Body of pancreas (tissue), 4 donors: ENCODE data around the gene CLN3. TPM values are rescaled to one million over a fixed set of nuclear protein-coding genes. Genes with fewer than 3 reads are reported as not detected.

ENCODE experiments used
- ATAC-seq: fragments of 150-250 bp; one replicate; pipeline ENCODE4 v1.9.1; 2016
- DNase-seq, 4 donors: peaks; one replicate each; pipeline ENCODE4 v3.0.0-alpha.2; 2019
- H3K27ac ChIP-seq, 4 donors: fragments of 200-600 bp; sonication (generic); 1 replicate in 3 of 4; 2 replicates in 1 of 4; pipeline versions ENCODE4 v1.5.1 to v1.6.1; 2016 to 2019; ENCODE audit warnings: mild to moderate bottlenecking in 1 of 4, mixed read lengths in 1 of 4, moderate library complexity in 1 of 4
- H3K27me3 ChIP-seq, 2 donors: fragments of 200-600 bp; sonication (generic); one replicate each; pipeline ENCODE4 v1.6.0; 2016; ENCODE audit warnings: mild to moderate bottlenecking in 1 of 2
- H3K36me3 ChIP-seq, 2 donors: fragments of 200-600 bp; sonication (generic); replicated peaks in 1 of 2; 2 replicates each; pipeline ENCODE4 v1.5.1; 2016; ENCODE audit warnings: low read depth in 2 of 2; ENCODE audit not compliant: insufficient read depth in 1 of 2
- H3K4me1 ChIP-seq: fragments of 200-600 bp; sonication (generic); one replicate; pipeline ENCODE4 v1.6.0; 2016
- H3K4me3 ChIP-seq, 2 donors: fragments of 200-600 bp; sonication (generic); 1 replicate in 1 of 2; 2 replicates in 1 of 2; pipeline ENCODE4 v1.5.1; 2016 to 2019
- H3K9me3 ChIP-seq, 3 donors: fragments of 200-600 bp; sonication (generic); 1 replicate in 2 of 3; 2 replicates in 1 of 3; pipeline ENCODE4 v1.5.1; 2016
- POLR2A ChIP-seq, 3 donors: fragments of 450-650 bp; IDR thresholded peaks; one replicate each; pipeline ENCODE4 v1.6.1; 2016; ENCODE audit warnings: antibody characterized with exemption in 3 of 3, mild to moderate bottlenecking in 2 of 3
- WGBS, 2 donors: methylation state at CpG; one replicate each; pipeline ENCODE4 v1.1.5; 2017; 5-methylcytosine and 5-hydroxymethylcytosine counted together
- intact Hi-C: fragments of 100-400 bp; cut with DNase I; formaldehyde crosslinking; loops from one replicate; pipeline ENCODE4 v1.15.1; 2023
- total RNA-seq, 2 donors: library from RNA; depleted of rRNA; stranded (reverse); fragments of >200 nt; gene quantifications; one replicate each; pipeline ENCODE4 v1.1.0, GENCODE V29; 2016
- TF ChIP-seq, protein P1 (sequence below), 7 experiments: fragments of 450-650 bp in 4 of 7; fragments of 200-600 bp in 3 of 7; sonication (generic) in 3 of 7; IDR thresholded peaks; one replicate each; pipeline ENCODE4 v1.5.1; 2016 to 2019; ENCODE audit warnings: antibody characterized with exemption in 7 of 7

Gene CLN3
- total RNA-seq, 2 donors from 2014 or later = 28.0 to 29.6 TPM

DNA sequence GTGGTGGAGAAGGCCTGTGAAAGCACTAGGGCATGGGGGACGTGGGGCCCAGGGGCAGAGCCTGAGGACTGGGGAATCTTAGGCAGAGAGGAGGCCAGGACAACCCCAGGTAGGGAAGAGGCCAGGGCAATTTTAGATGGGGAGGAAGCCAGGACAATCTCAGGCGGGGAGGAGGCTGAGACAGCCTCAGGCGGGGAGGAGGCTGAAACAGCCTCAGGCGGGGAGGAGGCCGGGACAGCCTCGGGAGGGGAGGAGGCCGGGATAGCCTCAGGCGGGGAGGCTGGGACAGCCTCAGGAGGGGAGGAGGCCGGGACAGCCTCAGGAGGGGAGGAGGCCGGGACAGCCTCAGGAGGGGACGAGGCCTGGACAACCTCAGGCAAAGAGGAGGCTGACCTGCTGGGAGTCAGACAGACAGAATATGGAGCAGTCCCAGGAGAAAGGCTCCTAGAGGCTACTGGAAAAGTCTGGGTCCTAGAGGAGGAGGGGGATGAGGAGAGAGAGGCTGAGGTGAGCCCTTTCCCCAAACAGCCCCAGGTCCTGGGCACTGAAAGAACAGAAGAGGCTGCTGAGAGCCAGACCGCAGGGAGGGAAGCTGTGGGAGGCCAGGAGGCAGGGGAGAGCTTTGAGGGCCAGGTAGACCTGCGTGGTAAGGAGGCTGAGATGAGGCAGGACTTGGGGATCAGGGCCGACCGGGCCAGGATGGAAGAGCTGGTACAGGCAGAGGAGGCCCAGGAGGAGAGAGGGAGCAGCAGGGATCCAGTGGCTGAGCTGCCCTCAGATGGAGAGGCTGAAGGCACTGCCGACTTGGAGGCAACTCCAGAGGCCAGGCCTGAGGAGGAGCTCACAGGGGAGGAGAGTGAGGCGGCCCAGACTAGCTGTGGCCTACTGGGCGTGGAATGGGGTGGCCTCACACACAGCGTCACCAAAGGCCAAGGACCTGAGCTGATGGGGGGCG, 4.2 kb upstream of the CLN3 start:
- no peak overlapping the region for H3K27ac ChIP-seq
- H3K4me1 ChIP-seq = no peaks in the 10 kb centered on the region
- H3K36me3 ChIP-seq = no peaks in the 10 kb centered on the region
- 83 to 88% methylated on average over 19 to 20 of the region's 20 CpGs for WGBS, 2 donors
- TF ChIP-seq, protein P1, sequence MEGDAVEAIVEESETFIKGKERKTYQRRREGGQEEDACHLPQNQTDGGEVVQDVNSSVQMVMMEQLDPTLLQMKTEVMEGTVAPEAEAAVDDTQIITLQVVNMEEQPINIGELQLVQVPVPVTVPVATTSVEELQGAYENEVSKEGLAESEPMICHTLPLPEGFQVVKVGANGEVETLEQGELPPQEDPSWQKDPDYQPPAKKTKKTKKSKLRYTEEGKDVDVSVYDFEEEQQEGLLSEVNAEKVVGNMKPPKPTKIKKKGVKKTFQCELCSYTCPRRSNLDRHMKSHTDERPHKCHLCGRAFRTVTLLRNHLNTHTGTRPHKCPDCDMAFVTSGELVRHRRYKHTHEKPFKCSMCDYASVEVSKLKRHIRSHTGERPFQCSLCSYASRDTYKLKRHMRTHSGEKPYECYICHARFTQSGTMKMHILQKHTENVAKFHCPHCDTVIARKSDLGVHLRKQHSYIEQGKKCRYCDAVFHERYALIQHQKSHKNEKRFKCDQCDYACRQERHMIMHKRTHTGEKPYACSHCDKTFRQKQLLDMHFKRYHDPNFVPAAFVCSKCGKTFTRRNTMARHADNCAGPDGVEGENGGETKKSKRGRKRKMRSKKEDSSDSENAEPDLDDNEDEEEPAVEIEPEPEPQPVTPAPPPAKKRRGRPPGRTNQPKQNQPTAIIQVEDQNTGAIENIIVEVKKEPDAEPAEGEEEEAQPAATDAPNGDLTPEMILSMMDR (IDR thresholded peaks at IDR 0.05) = no peak
- ATAC-seq (no peak), DNase-seq (no peak)
- no peaks in the 10 kb centered on the region for H3K27me3 ChIP-seq
- no peak overlapping the region for H3K4me3 ChIP-seq
- H3K9me3 ChIP-seq = no peaks in the 10 kb centered on the region
- intact Hi-C loops = loop anchor here (5.0 kb wide), 1 partner anchor 41 kb away; the partner anchor contains the start of gene NUPR1

DNA sequence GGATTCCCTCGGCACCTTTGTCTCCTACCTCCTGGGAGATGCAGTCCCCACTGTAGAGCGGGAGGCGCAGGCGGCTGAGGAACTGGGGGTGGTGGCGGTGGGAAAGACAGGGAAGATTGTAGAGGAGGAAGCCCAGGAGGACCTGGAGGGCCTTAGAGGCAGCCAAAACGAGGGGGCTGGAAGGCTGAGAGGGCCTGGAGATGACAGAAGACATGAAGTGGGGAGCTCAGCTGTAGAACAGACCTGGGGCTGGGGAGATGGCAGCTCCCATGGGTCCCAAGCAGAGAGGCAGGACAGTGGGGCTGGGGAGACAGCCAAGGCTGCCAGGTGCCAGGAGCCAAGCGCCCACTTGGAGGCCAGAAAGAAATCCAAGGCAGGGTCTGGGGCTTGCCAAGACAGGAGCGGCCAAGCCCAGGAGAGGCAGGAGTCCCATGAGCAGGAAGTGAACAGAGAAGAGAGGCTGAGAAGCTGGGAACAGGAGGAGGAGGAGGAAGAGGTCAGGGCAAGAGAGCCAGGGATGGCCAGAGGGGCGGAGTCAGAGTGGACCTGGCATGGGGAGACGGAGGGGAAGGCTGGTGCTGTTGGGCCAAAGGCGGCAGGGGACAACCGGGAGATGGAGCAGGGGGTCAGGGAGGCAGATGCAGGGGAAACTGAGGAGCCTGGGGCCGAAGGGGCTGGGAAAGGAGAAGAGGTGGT, 3.4 kb upstream of the CLN3 start:
- Histone ChIP-seq H3K27ac (peak overlapping the region in 2 of 4 donors; percentile 36 to 71), H3K27me3 (no peaks in the 10 kb centered on the region), H3K4me1 (peaks cover 4% of the 10 kb centered on the region), H3K4me3 (no peak overlapping the region), H3K9me3 (no peaks in the 10 kb centered on the region), H3K36me3 (no peaks in the 10 kb centered on the region)
- ATAC-seq (no peak), DNase-seq (no peak)
- TF ChIP-seq POLR2A (IDR thresholded peaks at IDR 0.05) = no peak
- TF ChIP-seq, protein P1 (IDR thresholded peaks at IDR 0.05) = no peak
- intact Hi-C loops = loop anchor here (5.0 kb wide), 1 partner anchor 42 kb away; the partner anchor contains the start of gene NUPR1
- WGBS, 2 donors = 77 to 78% methylated on average over 13 of the region's 13 CpGs

DNA sequence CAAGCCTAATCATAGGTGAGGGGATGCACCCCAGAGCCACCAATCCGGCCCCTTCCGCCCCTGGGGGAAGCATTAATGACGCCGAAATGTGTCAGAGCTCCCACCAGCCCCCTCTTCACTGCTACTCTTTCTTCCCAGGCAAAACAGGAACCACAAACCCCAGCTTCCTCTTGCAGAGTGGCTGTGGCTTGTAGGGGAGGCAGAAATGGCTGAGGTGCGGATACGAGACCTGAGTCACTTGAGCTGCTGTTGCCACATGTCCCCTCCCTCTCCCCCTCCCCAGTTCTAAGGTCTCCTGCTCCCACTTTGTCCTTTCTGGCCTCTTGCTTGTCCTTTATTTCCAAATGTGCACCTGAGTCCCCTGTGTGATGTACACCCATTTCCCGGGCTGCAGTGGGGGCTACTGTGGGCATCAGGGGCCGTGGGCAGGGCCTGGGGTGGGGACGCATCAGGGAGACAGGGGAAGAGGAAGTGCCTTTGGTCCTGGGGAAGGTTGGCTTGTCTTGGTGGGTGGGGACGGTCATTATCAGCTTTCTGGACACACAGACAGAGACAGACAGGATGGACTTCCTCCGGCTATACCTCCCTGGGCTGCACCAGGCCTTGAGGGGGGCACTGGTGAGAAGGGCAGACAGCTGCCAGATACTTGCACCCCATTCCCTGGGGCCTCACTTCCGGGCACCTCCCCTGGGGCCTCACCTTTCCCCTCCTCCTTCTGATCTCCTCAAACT, 2.4 kb upstream of the CLN3 start, which contains the start of gene APOBR:
Gene APOBR (plus strand): TSS at position 523 of the 731 bp plus-strand sequence. CDS start 39 bp downstream, at position 562.
- H3K4me3 ChIP-seq = no peak within 1 kb of the TSS
- peak in 2 of 4 donors; percentile 27 to 77 for DNase-seq
- peaks cover 4% of the 10 kb centered on the region for H3K4me1 ChIP-seq
- TF ChIP-seq POLR2A (IDR thresholded peaks at IDR 0.05) = peak in 1 of 3 donors; percentile 28
- TF ChIP-seq, protein P1 (IDR thresholded peaks at IDR 0.05) = no peak
- no peaks in the 10 kb centered on the region for H3K9me3 ChIP-seq
- intact Hi-C loops = no loop called here
- WGBS, 2 donors = 63 to 67% methylated on average over 11 to 12 of the region's 12 CpGs
- no peaks in the 10 kb centered on the region for H3K36me3 ChIP-seq
- no peak for ATAC-seq
- peak within 1 kb of the TSS in 2 of 4 donors; percentile 36 to 71 for H3K27ac ChIP-seq
- no peaks in the 10 kb centered on the region for H3K27me3 ChIP-seq

GRCh38 chr16:28492511-28492910, 637 bp upstream of the CLN3 start:
- H3K36me3 ChIP-seq = peaks cover 0 to 2% of the 10 kb centered on the region in 2 donors
- TF ChIP-seq, protein P1 (IDR thresholded peaks at IDR 0.05) = no peak
- no peak for TF ChIP-seq POLR2A (IDR thresholded peaks at IDR 0.05)
- intact Hi-C loops = no loop called here
- peak overlapping the region in 1 of 2 donors; percentile 97 for H3K4me3 ChIP-seq
- ATAC-seq (no peak), DNase-seq (no peak)
- H3K4me1 ChIP-seq = peaks cover 4% of the 10 kb centered on the region
- no peaks in the 10 kb centered on the region for H3K9me3 ChIP-seq
- H3K27me3 ChIP-seq = no peaks in the 10 kb centered on the region
- WGBS, 2 donors = 46 to 52% methylated on average over 4 of the region's 4 CpGs
- H3K27ac ChIP-seq = peak overlapping the region in 3 of 4 donors; percentile 94 to 99 (median 97)
